Neural cell (in vitro differentiated cells): ENCODE data around the gene SLC41A1. TPM values are rescaled to one million over a fixed set of nuclear protein-coding genes. Genes with fewer than 3 reads are reported as not detected.

Source experiments
- H2AFZ ChIP-seq: fragments of 200-600, 300-800 bp; sonication (generic), shearing (Covaris generic); 2 replicates; pipeline ENCODE4 v1.6.0; 2014; ENCODE audit warnings: low read depth, mild to moderate bottlenecking, antibody characterized with exemption, low read length, moderate library complexity
- H3F3A ChIP-seq: fragments of 200-600 bp; shearing (Covaris generic); 2 replicates; pipeline ENCODE4 v1.6.1; 2016; ENCODE audit warnings: mild to moderate bottlenecking, moderate library complexity, mixed read lengths, antibody characterized with exemption, low read length; ENCODE audit not compliant: insufficient read depth, poor library complexity, severe bottlenecking
- H3K27ac ChIP-seq: fragments of 200-600, 300-800 bp; sonication (generic), shearing (Covaris generic); 2 replicates; pipeline ENCODE4 v1.5.1; 2014; ENCODE audit warnings: mild to moderate bottlenecking, low read length, moderate library complexity
- H3K27me3 ChIP-seq: fragments of 300-800, 200-600 bp; sonication (generic), shearing (Covaris generic); 2 replicates; pipeline ENCODE4 v1.6.0; 2014; ENCODE audit warnings: mild to moderate bottlenecking, low read depth, low read length, moderate library complexity; ENCODE audit not compliant: insufficient read depth
- H3K36me3 ChIP-seq: fragments of 300-800, 200-600 bp; sonication (generic), shearing (Covaris generic); 2 replicates; pipeline ENCODE4 v1.5.1; 2014; ENCODE audit warnings: mild to moderate bottlenecking, antibody characterized with exemption, low read length, moderate library complexity; ENCODE audit not compliant: insufficient read depth
- H3K4me2 ChIP-seq: fragments of 300-800, 200-600 bp; sonication (generic), shearing (Covaris generic); 2 replicates; pipeline ENCODE4 v1.6.0; 2014; ENCODE audit warnings: mild to moderate bottlenecking, low read length
- H3K4me3 ChIP-seq: fragments of 300-800, 200-600 bp; sonication (generic), shearing (Covaris generic); 2 replicates; pipeline ENCODE4 v1.5.1; 2014; ENCODE audit warnings: mild to moderate bottlenecking, low read length, moderate library complexity
- H3K79me2 ChIP-seq: fragments of 200-600 bp; shearing (Covaris generic); replicated peaks from 2 replicates; pipeline ENCODE4 v1.6.0; 2014; ENCODE audit warnings: mild to moderate bottlenecking, low read length, moderate library complexity; ENCODE audit not compliant: insufficient read depth
- H3K9ac ChIP-seq: fragments of 300-800, 200-600 bp; sonication (generic), shearing (Covaris generic); 2 replicates; pipeline ENCODE4 v1.6.1; 2016; ENCODE audit warnings: mild to moderate bottlenecking, low read length, mixed read lengths
- H3K9me2 ChIP-seq: fragments of 200-600 bp; shearing (Covaris generic); 2 replicates; pipeline ENCODE4 v1.6.1; 2016; ENCODE audit warnings: mild to moderate bottlenecking, low read length, mixed read lengths; ENCODE audit not compliant: insufficient read depth
- H3K9me3 ChIP-seq: fragments of 200-600, 300-800 bp; sonication (generic), shearing (Covaris generic); 2 replicates; pipeline ENCODE4 v1.6.1; 2016; ENCODE audit warnings: mild to moderate bottlenecking, mixed run types, low read length, moderate library complexity, mixed read lengths
- H4K20me1 ChIP-seq: fragments of 200-600 bp; shearing (Covaris generic); 2 replicates; pipeline ENCODE4 v1.6.1; 2016; ENCODE audit warnings: mild to moderate bottlenecking, mixed run types; ENCODE audit not compliant: insufficient read depth
- CTCF ChIP-seq: fragments of 450-650 bp; IDR thresholded peaks from 2 replicates; pipeline ENCODE4 v1.5.1; 2014; ENCODE audit warnings: antibody characterized with exemption, mild to moderate bottlenecking, moderate library complexity; ENCODE audit not compliant: poor library complexity, severe bottlenecking
- EP300 ChIP-seq: fragments of 450-650 bp; conservative IDR thresholded peaks from 2 replicates; pipeline ENCODE4 v1.6.1; 2014; ENCODE audit warnings: antibody characterized with exemption, mild to moderate bottlenecking, moderate library complexity; ENCODE audit not compliant: poor library complexity, severe bottlenecking
- EZH2 ChIP-seq: fragments of 200-600, 300-800 bp; shearing (Covaris generic), sonication (generic); IDR thresholded peaks from 2 replicates; pipeline ENCODE4 v1.6.1; 2014; ENCODE audit warnings: antibody characterized with exemption, low read length, borderline replicate concordance, mild to moderate bottlenecking; ENCODE audit not compliant: insufficient read depth, poor library complexity, severe bottlenecking
- MXI1 ChIP-seq: fragments of 450-650 bp; conservative IDR thresholded peaks from 2 replicates; pipeline ENCODE4 v1.6.1; 2014; ENCODE audit warnings: antibody characterized with exemption, mild to moderate bottlenecking; ENCODE audit not compliant: poor library complexity, severe bottlenecking
- POLR2AphosphoS5 ChIP-seq: IDR thresholded peaks from 2 replicates; pipeline ENCODE4 v1.6.1; 2012
- RAD21 ChIP-seq: fragments of 450-650 bp; conservative IDR thresholded peaks from 2 replicates; pipeline ENCODE4 v1.6.1; 2014; ENCODE audit warnings: antibody characterized with exemption, mild to moderate bottlenecking, moderate library complexity
- SMC3 ChIP-seq: fragments of 450-650 bp; conservative IDR thresholded peaks from 2 replicates; pipeline ENCODE4 v1.6.1; 2014; ENCODE audit warnings: antibody characterized with exemption, mild to moderate bottlenecking, moderate library complexity; ENCODE audit not compliant: poor library complexity
- TAF1 ChIP-seq: IDR thresholded peaks from 2 replicates; pipeline ENCODE4 v1.6.1; 2012; ENCODE audit warnings: low read depth
- polyA plus RNA-seq: library from polyadenylated mRNA; depleted of rRNA; stranded (reverse); fragments of >200 nt; gene quantifications from 2 replicates; pipeline ENCODE4 v1.2.3, GENCODE V29; 2014
- TF ChIP-seq, protein P1 (sequence below): IDR thresholded peaks from 2 replicates; pipeline ENCODE4 v1.6.1; 2012; ENCODE audit warnings: borderline replicate concordance

Gene SLC41A1
- polyA plus RNA-seq, 1 donor from 2014 or later: 4.2 TPM

DNA sequence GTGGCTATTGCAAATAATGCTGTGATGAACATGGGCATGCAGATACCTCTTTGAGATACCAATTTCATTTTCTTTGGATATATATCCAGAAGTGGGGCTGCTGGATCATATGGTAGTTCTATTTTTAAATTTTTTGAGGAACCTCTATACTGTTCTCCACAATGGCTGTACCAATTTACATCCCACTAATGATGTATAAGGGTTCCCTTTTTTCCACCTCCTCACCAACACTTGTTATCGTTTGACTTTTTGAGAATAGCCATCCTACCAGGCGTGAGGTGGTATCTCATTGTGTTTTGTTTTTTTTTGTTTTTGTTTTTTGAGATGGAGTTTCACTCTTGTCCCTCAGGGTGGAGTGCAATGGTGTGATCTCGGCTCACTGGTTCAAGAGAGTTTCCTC is 56.4 kb downstream of the SLC41A1 start (continued):
- TF ChIP-seq MXI1: no peak

- Histone ChIP-seq H3K4me3 (no peak overlapping the region), H3K27me3 (no peaks in the 10 kb centered on the region), H2AFZ (no peak overlapping the region), H3K27ac (no peak overlapping the region), H3K9ac (no peak overlapping the region), H3F3A (no peaks in the 10 kb centered on the region), H3K9me2 (no peaks in the 10 kb centered on the region), H3K9me3 (no peaks in the 10 kb centered on the region), H3K36me3 (no peaks in the 10 kb centered on the region), H3K4me2 (no peak overlapping the region), H3K79me2 (no peaks in the 10 kb centered on the region), H4K20me1 (no peaks in the 10 kb centered on the region)
- TF ChIP-seq EZH2 (no peak), MXI1 (no peak), RAD21 (no peak), SMC3 (no peak), EP300 (no peak), TAF1 (no peak), CTCF (no peak), POLR2AphosphoS5 (no peak)
- TF ChIP-seq, protein P1, sequence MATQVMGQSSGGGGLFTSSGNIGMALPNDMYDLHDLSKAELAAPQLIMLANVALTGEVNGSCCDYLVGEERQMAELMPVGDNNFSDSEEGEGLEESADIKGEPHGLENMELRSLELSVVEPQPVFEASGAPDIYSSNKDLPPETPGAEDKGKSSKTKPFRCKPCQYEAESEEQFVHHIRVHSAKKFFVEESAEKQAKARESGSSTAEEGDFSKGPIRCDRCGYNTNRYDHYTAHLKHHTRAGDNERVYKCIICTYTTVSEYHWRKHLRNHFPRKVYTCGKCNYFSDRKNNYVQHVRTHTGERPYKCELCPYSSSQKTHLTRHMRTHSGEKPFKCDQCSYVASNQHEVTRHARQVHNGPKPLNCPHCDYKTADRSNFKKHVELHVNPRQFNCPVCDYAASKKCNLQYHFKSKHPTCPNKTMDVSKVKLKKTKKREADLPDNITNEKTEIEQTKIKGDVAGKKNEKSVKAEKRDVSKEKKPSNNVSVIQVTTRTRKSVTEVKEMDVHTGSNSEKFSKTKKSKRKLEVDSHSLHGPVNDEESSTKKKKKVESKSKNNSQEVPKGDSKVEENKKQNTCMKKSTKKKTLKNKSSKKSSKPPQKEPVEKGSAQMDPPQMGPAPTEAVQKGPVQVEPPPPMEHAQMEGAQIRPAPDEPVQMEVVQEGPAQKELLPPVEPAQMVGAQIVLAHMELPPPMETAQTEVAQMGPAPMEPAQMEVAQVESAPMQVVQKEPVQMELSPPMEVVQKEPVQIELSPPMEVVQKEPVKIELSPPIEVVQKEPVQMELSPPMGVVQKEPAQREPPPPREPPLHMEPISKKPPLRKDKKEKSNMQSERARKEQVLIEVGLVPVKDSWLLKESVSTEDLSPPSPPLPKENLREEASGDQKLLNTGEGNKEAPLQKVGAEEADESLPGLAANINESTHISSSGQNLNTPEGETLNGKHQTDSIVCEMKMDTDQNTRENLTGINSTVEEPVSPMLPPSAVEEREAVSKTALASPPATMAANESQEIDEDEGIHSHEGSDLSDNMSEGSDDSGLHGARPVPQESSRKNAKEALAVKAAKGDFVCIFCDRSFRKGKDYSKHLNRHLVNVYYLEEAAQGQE: no peak
Measured at GRCh38 chr1:205754857-205755256, 58.1 kb downstream of the SLC41A1 start.

GRCh38 chr1:205751036-205751651 is 61.9 kb downstream of the SLC41A1 start:
- peaks cover 23% of the 10 kb centered on the region for H4K20me1 ChIP-seq
- no peaks in the 10 kb centered on the region for H3K27me3 ChIP-seq
- no peaks in the 10 kb centered on the region for H3K36me3 ChIP-seq
- H3K27ac ChIP-seq: no peak overlapping the region
- TF ChIP-seq, protein P1: no peak
- TF ChIP-seq SMC3: no peak
- TF ChIP-seq TAF1: no peak
- TF ChIP-seq CTCF: no peak
- no peak for TF ChIP-seq POLR2AphosphoS5
- TF ChIP-seq RAD21: no peak
- TF ChIP-seq EP300: no peak
- TF ChIP-seq EZH2: no peak
- TF ChIP-seq MXI1: no peak
- no peaks in the 10 kb centered on the region for H3F3A ChIP-seq
- no peaks in the 10 kb centered on the region for H3K9me2 ChIP-seq
- H3K4me3 ChIP-seq: peak overlapping the region; percentile 81
- no peak overlapping the region for H3K9ac ChIP-seq
- H3K9me3 ChIP-seq: no peaks in the 10 kb centered on the region
- H3K4me2 ChIP-seq: no peak overlapping the region
- H3K79me2 ChIP-seq: peaks cover 28% of the 10 kb centered on the region
- H2AFZ ChIP-seq: no peak overlapping the region
